CD4-positive, alpha-beta T cell treated with Interleukin-17A for 4 hours (primary cell): ENCODE data around the gene RASAL2.
"Not testable (repeated sequence)": the region's sequence is repeated elsewhere in the genome, so short reads cannot be mapped to it uniquely, and the experiment has no call there.

Experiments used
- DNase-seq: peaks from one replicate; pipeline ENCODE4 v3.0.0-alpha.2; 2020; ENCODE audit warnings: mixed read lengths

The RASAL2 gene

DNA sequence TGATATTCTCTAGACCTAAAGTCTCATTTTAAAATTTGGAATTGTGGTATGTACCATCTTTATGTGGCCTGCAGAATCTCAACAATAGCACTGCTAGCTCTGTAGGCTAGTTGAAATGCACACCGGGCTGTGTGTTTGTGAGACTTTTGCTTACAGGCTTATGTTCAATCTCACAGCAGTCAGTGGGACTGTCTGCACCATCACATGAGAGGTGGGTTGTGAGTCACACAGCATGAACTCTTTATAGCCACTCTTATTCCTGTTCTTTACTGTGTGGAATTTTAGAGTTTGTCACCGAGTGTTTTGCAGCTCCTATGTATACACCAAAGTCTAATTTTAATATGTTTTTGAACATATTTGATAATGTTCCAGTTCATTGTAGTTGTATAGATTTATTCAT lies 74.6 kb downstream of the RASAL2 start:
- no peak for DNase-seq

DNA sequence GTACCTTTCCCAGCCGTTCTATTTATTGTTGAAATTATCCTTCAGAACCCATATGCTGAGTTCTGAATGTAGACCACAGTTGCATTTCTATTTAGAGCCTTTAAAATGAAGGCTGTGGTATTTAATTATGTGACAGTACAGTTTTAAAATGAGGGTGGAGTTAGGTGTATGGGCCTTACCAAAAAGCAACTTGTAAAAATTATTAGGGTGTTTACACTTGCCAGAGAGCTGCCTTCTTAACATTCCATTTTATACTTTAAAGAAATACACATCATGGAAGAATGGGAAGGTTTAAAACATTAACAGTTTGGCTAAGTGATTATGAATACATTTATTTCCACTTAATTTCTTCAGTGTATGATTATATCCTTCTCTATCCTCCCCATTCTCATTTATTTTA lies 75.7 kb downstream of the RASAL2 start:
- no peak for DNase-seq

DNA sequence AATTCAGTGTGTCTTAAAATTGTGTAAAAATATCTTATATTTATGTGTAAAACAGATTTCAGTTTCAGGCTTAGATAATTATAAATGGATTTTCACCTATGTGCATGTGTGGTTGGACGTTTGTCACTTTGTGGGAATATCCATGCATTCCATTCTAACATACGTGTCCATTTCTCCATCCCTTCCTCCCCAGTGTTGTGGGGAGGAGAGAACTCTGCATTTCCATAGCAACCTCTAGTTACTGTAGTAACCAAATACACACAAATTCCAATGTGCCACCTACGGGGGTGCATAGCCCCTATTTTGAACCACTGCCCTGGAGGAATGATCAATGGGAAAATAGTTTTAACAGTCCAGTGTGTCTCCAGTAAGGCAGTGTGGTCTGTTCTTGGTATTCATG lies 79.0 kb downstream of the RASAL2 start:
- no peak for DNase-seq

DNA sequence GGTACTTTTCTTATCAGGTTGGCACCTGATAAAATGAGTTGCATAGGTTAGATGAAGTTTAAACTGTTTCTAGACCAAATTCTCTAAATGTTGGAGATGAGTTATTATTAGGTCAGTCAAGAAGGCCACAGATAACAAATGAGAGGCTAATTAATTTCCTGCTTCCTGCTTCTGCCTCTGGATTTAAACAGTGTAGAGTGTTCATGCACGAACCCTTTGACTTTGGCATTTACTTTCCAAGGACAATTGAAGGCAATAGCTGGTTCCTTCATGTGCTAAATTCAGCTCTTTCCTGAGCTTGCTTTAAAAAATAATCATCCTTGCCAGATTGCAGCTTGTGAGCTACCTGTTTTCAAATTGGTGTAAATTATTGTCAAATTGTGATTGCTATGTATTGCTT lies 80.6 kb downstream of the RASAL2 start:
- DNase-seq = no peak

DNA sequence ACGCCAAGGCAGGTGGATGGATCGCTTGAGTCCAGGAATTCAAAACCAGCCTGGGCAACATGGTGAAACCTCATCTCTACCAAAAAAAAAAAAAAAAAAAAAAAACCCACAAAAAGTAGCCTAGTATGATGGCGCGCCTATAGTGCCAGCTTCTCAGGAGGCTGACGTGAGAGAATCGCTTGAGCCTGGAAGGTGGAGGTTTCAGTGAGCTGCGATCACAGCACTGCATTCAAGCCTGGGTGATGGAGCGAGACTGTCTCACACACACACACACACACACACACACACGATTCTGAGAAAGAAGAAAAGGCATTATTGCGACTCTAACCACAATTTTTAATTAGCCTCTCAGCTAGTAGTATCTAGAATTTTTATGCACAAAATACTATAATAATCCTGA lies 86.5 kb downstream of the RASAL2 start:
- DNase-seq = no peak

DNA sequence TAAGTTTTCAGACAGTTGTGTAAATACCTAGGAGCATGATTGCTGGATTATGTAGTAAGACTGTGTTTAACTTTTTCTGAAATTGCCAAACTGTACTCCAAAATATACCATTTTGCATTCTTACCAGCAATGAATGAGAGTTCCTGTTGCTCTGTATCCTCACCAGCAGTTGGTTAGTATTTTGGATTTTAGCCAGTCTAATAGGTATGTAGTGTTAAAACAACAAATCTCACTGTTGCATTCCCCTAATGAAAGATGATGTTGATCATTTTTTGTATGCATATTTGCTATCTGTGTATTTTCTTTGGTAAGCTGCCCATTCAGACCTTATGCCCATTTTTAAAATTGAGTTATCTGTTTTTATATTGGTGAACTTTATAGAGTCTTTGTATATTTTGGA lies 89.9 kb downstream of the RASAL2 start:
- no peak for DNase-seq

DNA sequence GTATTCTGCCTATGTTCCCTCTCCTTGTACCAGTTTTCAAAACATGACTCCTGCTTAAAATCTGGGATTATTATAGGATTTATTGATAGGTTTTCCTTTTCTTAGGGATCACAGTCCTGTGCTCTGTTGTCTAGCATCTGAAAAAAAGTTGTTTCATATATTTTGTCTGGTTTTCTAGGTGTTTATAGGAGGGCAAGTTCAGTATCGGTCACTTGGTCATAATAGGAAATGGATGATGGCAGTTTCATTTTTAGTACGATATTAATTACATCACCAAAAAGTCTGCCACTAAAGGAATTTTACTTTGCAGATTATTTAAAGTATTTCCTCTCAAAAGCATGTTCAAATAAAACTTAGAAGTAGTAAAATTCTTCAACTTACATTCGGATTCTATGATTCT lies 94.4 kb downstream of the RASAL2 start:
- no peak for DNase-seq

DNA sequence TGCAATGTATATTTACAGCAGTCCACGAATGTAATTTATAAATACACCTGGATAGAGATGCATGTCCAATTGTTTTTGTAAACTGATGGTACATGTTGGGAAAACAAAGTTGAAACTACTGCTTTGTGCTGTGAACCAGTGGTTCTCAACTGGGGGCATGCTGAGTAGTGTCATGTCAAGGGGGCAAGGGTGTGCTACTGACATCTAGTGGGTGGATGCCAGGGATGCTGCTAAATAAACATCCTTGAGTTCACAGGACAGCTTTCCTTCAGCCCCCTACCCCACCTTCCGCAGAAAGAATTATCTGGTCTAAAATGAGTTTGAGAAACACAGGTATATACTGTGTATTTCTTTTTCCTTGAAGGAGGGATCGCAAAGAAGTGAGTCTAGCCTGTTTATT lies 95.9 kb downstream of the RASAL2 start:
- DNase-seq = no peak

DNA sequence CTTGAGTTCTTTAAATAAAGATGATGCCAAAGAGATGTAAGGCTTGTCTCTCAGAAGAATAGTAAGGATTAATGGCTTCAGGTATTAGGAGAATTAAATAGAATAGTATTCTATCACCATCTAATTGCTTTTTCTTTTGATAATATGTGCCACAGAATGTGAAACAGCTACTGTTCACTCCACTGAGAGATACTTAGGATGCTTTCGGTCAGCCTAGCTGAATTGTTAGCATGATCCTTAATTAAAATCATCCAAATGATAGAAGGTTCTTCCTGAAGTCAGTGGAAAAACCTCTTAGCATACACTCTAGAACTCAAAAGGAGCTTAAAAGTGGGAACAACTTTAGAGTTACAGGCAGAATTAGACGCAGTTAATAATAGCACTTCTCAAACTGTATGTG lies 97.0 kb downstream of the RASAL2 start:
- no peak for DNase-seq

DNA sequence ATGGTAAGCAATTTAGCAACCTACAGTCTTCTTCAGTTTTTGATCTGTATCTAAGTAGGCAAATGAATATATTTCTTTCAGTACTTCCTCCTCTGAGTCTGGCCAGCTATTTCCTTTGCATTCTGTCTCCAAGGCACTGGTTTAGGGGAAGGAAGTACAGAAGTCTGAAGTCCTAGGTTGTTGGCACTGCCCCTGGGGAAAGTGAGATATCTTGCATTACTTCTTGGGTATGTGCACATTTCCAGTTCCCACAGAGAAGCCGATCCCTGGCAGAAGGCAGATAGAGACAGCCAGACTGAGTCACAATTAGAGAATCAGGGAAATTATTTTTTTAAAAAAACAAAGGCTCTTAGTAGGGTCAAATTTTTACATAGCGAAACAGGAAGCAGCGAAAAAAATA lies 98.8 kb downstream of the RASAL2 start:
- DNase-seq = no peak

DNA sequence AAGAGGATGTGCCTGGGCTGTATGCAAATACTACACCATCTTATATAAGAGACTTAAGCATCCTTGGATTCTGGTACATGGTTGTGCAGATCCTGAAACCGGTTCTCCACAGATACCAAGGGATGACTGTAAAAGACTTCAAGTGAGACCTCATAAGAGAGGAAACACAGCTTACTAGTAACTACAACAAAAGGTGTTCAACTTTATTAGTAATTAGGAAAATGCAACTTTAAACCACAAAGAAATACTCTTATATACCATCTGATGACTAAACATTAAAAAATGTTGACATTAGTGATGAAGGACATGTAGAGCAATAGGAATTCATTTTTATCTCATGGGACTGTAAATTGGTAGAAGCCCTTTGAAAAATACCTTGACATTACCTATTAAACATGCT lies 102.7 kb downstream of the RASAL2 start:
- no peak for DNase-seq

DNA sequence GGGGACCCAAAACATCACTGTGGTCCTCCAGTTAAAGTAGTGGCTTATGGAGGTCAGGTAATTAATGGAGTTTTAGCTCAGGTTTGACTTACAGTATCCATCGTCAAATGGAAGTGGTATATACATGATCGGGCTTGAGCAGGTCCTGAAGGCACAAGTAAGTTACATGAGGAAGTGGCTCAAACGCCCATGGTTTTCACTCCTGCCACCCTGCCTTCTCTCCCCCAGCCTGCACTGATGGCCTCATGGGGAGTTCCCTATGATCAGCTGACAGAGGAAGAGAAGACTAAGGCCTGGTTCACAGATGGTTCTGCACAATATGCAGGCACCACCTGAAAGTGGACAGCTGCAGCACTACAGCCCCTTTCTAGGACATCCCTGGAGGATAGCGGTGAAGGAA lies 108.2 kb downstream of the RASAL2 start:
- not testable (repeated sequence) for DNase-seq

DNA sequence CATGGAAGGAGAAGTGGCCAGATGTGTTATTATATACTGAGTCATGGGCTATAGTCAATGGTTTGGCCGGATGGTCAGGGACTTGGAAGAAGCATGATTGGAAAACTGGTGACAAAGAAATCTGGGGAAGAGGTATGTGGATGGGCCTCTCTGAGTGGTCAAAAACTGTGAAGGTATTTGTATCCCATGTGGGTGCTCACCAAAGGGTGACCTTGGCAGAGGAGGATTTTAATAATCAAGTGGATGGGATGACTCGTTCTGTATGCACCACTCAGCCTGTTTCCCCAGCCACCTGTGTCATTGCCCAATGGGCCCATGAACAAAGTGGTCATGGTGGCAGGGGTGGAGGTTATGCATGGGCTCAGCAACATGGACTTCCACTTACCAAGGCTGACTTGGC lies 108.6 kb downstream of the RASAL2 start:
- DNase-seq = not testable (repeated sequence)

DNA sequence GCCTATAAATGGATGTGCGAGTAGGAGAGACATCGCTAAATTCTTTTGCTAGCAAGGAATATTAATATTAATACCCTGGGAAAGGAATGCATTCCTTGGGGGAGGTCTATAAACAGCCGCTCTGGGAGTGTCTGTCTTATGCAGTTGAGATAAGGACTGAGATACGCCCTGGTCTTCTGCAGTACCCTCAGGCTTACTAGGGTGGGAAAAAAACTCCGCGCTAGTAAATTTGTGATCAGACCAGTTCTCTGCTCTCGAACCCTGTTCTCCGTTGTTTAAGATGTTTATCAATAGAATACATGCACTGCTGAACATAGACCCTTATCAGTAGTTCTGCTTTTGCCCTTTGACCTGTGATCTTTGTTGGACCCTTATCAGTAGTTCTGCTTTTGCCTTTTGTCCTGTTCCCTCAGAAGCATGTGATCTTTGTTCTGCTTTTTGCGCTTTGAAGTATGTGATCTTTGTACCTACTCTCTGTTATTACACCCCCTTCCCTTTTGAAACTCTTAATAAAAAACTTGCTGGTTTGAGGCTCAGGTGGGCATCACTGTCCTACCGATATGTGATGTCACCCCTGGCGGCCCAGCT lies 114.5 kb downstream of the RASAL2 start:
- not testable (repeated sequence) for DNase-seq

DNA sequence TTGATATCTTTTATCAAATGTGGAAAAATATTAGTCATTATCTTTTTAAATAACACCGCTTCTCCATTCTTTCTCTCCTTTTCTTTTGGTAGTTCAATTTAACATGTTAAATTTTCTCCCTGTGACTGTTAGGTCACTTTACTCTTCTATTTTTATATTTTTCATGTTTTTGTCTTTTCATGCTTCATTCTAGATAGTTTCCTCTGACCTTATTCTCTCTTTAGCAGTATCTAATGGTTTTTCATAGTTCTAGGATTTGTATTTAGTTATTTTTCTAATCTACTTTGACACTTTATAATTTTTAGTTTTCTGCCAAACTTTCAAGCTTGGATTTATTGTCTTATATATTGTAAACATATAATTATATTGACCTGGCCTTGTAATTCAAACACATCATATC lies 116.0 kb downstream of the RASAL2 start:
- no peak for DNase-seq

DNA sequence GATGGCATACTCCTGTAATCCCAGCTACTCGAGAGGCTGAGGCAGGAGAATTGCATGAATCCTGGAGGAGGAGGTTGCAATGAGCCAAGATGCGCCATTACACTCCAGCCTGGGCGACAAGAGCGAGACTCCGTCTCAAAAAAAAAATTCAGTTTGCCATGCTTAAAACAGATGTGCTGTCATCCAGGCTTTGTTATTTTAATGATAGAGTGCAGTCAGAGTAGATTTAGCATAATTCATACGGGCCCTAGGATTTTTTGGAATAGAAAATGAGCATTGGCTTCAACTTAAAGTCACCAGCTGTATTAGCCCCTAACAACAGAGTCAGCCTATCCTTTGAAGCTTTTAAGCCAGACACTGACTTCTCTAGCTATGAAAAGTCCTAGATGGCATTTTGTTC lies 124.6 kb downstream of the RASAL2 start:
- DNase-seq = no peak

DNA sequence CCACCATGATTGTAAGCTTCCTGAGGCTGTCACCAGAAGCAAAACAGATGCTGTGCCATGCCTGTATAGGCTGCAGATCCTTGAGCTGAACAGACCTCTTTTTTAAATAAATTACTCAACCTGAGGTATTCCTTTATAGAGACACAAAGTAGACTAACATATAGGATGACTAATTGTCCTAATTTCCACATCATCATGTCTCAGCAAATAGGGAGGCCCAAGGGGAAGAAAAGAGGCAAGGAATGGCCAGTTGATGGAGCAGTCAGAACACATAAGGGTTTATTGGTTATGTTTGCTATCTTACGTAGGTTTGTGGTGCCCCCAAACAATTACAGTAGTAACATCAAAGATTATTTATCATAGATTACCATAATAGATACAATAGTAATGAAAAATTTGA lies 126.2 kb downstream of the RASAL2 start:
- no peak for DNase-seq

DNA sequence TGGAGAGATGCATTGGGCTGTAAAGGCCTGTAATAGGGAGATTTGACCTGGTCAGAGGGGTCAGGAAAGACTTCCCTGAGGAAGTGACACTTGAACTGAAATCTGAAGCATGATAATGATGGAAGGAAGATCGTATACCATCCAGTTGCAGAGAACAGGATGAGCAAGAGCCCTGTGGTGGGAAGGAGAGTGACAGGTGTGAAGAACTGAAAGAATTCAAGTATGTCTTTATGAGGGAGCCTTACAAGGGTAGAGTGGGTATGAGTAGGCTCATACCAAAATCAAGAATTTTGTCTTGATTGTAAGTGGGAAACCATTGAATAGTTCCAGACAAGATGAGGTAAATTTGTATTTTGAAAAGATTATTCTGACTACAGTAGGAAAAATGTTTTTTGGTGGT lies 129.4 kb downstream of the RASAL2 start:
- DNase-seq = no peak

DNA sequence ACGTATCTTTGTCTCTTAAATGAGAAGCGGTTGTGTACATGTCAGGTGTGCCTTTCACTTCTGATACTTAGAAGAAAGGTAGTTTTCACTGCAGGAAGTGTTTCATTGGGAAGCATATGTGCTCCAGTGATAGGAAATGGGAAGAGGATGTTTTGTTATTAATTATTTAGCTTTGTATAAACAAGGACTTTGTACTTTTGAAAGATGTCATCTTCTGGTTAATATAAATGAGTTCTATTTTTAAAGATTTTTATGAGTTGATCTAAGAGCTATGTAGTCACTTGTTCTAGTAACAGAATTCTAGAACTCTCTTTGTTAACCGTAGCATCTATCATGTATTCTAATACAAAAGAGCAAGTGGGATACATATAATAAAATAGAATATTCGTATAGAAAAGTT lies 130.5 kb downstream of the RASAL2 start:
- DNase-seq = no peak

DNA sequence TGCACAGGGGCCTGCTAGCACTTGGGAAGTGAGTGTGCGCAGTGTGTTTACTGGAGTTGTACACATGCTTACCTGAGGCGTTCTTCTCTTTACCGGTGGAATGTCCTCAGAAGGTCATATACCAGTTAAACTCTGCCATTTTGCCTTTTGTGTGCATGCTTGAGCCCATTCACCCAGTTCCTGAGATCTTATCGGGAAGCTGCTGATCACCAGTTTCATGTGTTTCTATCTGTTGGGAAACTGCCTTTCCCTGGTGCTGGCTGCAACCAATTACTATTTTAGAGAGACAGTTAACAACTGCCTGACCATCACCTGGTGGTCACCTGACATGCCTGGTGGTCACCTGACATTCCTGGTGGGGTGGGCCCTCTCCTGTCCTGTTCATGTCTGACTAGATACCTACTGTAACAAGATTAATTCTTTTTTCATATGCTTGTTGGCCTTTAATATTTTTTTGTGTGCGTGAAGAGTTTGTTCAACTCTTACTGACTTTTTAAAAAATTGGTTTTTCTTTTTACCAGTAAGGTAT lies 137.0 kb downstream of the RASAL2 start:
- DNase-seq = no peak

DNA sequence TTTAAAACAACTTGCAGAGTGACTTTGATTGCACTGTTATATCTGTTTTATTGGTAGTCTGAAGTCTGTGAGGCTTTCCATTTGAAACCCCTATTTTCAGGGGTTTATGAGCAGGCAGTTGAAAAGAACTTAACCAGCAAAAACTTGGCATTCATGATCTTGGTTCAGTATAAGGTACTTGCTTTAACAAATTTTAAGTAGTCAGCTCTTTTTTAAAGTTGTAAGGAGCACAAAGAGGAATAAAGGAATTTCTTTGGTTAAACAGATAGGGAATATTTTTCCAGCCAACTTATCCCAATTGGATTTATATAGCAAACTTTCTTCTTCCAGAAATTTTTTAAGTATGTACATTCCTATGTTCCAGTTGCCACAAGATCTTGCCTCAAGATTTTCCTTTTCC lies 138.2 kb downstream of the RASAL2 start:
- no peak for DNase-seq

DNA sequence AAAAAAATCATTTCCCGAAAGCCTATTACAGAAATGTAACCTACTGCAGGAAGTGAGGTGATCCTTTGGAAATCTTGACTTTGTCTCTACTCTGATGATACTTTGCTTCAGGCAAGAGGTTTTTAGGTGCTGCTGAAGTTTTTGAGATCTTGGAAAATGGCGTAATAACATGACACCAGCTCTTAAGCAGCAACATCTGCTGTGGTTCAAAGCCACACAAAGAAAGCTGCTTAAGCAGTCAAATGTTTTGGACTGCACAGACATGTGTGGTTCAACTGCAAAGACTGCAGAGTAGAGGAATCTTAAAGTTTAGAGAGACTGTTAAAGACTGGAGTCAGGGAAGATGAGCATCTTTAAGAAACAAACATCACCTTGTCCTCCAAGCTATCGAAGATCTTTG lies 139.0 kb downstream of the RASAL2 start:
- DNase-seq = no peak

DNA sequence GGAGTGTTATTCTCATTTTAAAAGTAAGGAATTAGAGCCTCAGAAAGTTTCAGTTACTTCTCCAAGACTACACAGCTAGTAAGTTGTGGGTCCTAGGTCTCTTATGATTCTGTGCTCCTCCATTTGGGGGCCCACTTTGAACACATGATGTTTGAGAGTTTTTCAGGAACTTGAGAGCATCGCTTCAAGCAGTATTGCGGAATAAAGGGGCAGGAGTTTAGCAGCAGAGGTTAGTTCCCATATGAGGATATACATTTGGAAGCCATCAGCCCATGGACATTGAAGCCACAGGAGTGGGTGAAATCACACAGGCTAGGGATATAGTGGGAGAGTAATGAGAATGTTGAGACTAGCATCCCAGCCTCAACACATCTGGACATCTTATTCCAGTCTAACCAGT lies 143.2 kb downstream of the RASAL2 start:
- DNase-seq = no peak

DNA sequence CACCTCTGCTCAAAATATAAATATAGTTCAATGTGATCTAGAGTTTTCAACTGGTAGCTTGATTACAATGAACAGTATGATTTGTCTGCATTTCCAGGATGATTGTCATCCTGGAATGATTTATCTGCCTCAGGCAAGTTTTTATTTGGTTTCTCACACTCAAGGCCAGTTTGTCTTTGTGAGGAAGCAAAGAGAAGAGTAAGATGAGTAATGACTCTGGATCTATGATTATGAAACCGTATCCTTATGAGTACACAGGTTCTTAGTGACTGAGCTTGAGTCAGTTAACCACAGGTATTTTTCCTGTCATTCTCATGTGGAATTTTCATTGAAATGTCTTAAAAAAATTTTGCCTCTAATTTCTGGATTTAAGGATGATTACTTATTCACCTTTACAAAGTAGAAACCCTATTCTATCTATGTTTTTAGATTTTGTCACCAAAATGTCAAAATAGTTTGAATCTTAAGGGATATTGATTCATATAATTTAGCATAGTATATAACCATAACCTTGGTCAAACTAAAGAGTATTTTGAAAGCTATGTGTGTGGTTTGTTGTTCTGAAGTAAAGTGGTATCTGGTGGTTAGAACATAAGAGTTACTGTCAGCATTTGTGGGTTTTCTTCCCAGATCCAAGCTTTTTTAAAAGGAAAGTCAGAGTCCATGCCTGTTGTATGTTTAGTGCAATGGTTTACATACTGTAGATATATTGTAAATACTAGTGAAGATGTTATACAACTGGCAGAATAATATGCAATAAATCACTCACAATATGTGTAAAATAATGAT lies 145.0 kb downstream of the RASAL2 start:
- DNase-seq = no peak

DNA sequence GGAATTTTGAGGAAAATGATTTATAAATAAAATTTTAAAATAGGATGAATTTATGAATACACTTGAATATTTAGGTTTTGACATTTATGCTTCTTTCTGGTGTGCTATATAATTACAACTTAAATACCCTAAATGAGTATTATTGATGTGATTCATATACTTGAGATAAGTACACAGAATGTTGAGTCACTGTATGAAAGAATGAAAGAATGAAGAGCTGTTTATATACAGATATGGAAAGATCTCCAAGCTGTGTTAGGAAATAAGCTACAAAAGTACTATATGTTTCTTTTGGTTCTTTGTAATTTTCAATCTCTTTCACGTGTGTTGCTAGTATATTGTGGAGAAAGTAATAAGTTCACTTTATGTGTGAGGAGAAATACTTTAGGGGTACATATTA lies 147.2 kb downstream of the RASAL2 start:
- no peak for DNase-seq
